Keratinocyte (primary cell): ENCODE results near the gene LIN28B.

Experiments
- EZH2 ChIP-seq: IDR thresholded peaks from one replicate; pipeline ENCODE4 v1.6.1; 2012; ENCODE audit warnings: inconsistent platforms, mild to moderate bottlenecking, low read length, moderate library complexity
- TF ChIP-seq, protein P1 (sequence below), 3 experiments: IDR thresholded peaks in 1 of 3; conservative IDR thresholded peaks in 1 of 3; optimal IDR thresholded peaks in 1 of 3; 2 replicates in 2 of 3; 3 replicates in 1 of 3; pipeline versions ENCODE3 to v1.5.1; 2011; ENCODE audit warnings: low read length in 3 of 3, mild to moderate bottlenecking in 3 of 3, moderate library complexity in 2 of 3, control low read depth in 1 of 3, inconsistent platforms in 1 of 3; ENCODE audit not compliant: insufficient read depth in 2 of 3; ENCODE audit errors: extremely low read depth in 1 of 3

DNA sequence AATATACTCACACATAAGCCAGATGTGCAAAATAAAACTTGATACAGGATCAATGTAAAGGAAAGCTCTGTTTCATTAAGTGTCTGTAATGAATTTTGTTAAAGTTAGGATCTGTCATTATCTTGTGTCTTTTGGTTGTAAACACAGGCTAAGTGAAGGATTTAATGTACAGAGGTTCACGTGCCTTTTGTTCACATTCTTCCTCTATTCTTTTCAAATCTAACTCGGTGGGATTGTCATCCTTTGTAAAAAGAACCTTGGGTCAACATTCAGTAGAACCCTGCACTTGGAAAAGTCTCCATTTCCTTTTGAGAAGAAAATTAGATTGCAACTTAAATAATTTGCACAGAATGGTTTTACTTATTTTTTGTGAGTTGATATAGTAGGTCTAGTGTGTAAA is 7.7 kb upstream of the LIN28B start:
- TF ChIP-seq, protein P1, sequence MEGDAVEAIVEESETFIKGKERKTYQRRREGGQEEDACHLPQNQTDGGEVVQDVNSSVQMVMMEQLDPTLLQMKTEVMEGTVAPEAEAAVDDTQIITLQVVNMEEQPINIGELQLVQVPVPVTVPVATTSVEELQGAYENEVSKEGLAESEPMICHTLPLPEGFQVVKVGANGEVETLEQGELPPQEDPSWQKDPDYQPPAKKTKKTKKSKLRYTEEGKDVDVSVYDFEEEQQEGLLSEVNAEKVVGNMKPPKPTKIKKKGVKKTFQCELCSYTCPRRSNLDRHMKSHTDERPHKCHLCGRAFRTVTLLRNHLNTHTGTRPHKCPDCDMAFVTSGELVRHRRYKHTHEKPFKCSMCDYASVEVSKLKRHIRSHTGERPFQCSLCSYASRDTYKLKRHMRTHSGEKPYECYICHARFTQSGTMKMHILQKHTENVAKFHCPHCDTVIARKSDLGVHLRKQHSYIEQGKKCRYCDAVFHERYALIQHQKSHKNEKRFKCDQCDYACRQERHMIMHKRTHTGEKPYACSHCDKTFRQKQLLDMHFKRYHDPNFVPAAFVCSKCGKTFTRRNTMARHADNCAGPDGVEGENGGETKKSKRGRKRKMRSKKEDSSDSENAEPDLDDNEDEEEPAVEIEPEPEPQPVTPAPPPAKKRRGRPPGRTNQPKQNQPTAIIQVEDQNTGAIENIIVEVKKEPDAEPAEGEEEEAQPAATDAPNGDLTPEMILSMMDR (optimal IDR thresholded peaks at IDR 0.05 in 1 of 3, IDR thresholded peaks at IDR 0.05 in 1 of 3, conservative IDR thresholded peaks at IDR 0.05 in 1 of 3; ENCODE audit: extremely low read depth in 1 of 3, insufficient read depth in 2 of 3, low read length in 3 of 3): no peak
- TF ChIP-seq EZH2: no peak
